Activated naive CD4-positive, alpha-beta T cell treated with Interleukin-2 at 50 U/mL for 16 hours (primary cell): ENCODE data around the gene SORL1.

Experiments used
- DNase-seq: peaks from one replicate; pipeline ENCODE4 v3.0.0-alpha.2; 2020

SORL1 gene

GRCh38 chr11:121452609-121453150 lies 566 bp downstream of the SORL1 start, which contains the start of gene SORL1-AS1:
TSS of gene SORL1-AS1 (minus strand) at chr11:121452967.
- DNase-seq, result peak; percentile 67

- DNase-seq, result no peak
Measured at GRCh38 chr11:121453589-121454299, 1.6 kb downstream of the SORL1 start.

GRCh38 chr11:121455115-121455514 lies 3.0 kb downstream of the SORL1 start:
- no peak for DNase-seq

GRCh38 chr11:121456151-121456550 lies 4.0 kb downstream of the SORL1 start:
- DNase-seq, result no peak

DNA sequence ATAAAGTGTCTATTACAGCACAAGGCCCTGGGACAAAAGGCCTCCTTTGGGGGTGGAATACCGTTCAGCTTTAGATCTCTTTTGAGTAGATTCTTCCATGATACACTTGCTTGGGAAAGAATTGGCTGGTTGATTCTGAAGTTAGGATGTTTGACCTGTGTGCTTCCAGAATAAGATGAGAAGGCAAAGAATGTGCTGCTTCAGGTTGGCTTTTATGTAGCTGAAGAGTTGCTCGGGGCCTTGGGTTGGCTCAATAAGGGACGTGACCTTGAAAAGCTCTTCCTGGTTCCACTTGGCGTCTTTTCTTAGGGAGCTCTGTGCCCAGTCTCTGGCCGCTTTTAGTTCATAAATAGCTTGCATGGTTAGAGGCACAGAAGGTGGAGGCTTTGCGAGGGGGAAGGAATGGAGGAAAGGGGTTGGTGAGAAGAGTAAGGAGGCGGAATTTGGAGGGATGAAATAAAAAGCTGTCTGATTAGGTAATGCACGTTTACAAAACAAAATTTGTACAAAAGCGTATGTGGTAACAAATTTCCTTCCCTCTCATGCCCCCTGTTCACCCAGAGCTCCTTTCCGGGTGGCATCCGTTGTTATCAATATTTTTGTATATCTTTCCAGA lies 4.8 kb downstream of the SORL1 start:
- DNase-seq, result no peak

GRCh38 chr11:121458551-121458950 lies 6.4 kb downstream of the SORL1 start:
- no peak for DNase-seq

GRCh38 chr11:121459413-121460017 lies 7.4 kb downstream of the SORL1 start:
- DNase-seq, result peak; percentile 29

DNA sequence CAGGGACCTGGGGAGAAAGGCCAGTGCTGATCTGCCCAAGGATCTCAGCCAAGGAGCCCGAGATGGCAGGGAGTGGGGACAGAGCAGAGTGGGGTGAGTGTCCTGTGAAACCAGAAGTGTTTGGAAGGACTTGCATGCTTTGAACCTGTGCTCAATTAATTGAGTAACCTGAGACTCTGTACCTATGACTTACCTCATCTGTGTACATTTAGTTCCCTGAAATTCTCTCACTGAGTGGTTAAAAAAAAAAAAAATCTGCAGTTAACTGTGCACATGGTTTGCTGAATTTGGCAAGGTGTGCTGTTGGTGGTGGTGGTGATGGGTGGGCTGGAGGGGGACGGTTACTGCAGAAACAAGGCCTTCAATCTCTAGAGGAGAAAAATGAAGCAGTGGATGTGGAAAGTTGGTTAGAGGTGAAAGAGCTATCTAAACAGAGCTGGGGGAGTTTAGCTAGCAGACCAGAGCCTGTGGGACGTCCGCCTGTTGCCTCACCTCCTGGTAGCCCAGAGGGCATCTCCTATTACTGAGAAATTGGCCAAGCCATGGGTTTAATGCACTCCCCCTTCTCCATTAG lies 8.9 kb downstream of the SORL1 start:
- no peak for DNase-seq

DNA sequence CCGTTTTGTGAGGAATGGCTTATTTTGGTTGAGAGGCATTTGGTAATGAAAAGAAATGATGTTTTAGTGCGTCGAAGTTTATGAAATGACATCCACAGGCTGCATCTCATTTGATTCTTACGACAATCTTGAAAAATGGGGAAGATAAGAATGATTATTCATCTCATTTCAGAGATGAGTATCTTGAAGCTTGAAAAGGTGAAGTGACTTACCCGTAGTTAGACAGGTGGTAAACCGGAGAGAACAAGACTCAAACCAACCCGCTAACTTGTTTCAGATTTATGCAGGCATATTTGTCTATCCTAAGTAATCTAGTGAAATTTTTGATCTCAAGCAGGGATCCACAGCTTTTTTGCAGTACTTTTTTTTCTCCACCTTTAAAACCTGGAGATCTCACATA lies 9.7 kb downstream of the SORL1 start:
- no peak for DNase-seq

DNA sequence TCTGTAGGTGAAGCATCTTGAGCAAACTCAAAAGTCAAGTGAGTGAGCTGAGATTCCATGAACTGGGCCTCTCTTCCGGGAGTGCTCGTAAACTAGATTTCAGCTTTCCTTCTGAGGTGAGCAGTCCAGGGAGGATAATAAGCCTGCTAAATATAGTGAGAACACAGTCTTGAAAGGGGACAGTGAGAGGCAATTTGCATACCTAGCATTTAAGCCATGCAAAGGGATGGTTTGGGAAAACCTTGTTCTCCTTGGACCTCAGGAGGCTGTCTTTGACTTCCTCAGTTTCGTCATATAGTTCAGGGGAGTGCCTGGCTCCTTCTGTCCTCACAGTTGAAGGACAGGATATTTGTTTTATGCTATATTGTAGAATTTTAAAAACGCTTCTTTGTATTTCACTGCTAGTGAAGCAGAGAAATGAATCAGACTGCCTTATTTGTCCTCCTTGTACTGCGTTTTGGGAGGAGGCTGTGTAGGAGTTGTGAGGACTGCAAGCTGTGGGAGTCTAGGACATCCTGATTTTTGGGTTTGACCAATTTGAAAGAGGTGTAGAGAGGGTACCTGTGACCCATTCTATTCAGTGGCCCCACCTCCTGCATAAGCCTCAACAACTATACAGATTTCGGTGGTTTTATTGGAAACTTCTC lies 11.7 kb downstream of the SORL1 start:
- DNase-seq, result no peak

GRCh38 chr11:121464352-121464946 lies 12.3 kb downstream of the SORL1 start:
- DNase-seq, result peak; percentile 86

DNA sequence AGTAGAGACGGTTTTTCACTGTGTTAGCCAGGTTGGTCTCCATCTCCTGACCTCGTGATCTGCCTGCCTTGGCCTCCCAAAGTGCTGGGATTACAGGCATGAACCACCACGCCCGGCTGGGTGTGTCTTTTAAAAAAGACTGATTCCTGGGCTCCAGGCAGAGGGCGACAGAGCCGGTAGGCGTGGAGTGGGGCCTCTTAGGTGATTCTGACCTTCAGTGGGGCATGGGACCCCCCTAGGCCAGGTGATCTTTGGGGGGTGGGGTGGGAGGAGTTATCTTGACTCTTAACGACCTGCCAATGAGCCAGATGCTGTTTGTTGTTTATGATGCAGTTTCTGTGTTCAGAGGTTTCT lies 13.6 kb downstream of the SORL1 start:
- no peak for DNase-seq

- peak; percentile 56 for DNase-seq
Measured at GRCh38 chr11:121466063-121466794, 14.1 kb downstream of the SORL1 start.

DNA sequence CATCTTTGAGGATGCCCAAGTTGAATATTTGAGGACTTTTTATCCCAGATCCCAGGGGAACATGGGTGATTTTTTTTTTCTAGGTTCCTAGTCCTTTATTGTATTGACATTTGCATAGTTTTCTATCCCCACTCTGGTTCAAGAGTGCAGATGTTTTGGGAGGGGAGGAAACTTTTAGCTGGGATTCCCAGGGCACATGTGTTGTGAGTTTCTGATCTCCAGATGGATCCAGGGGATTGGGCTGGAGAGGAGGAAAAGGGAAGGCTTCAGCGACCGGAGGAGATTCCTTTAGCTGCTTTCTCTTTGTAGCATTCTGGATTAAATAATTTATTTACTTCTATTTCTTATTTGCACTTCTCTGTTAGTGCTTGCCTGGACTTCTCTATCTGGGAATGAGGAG lies 15.4 kb downstream of the SORL1 start:
- no peak for DNase-seq

DNA sequence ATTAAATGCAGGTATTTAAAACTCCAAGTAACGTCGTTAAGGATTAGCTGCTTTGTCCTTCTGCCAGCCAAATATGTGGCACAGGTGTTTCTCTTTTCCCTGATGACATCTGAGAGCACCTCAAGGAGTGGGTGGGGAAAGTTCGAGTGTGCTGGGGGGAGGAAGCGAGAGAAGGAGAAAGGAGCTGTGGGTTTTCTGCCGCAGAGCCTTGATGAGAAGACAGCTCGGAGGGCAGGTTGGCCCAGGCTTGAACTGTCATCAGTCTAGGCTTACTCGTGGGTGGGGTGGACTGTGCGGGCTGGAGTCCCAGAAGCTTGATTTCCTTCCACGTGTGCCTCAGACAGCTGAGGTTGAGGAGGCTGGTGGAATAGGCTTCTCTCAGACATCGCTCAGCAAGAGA lies 15.9 kb downstream of the SORL1 start:
- DNase-seq, result peak; percentile 85

GRCh38 chr11:121469910-121470309 lies 17.8 kb downstream of the SORL1 start:
- no peak for DNase-seq

DNA sequence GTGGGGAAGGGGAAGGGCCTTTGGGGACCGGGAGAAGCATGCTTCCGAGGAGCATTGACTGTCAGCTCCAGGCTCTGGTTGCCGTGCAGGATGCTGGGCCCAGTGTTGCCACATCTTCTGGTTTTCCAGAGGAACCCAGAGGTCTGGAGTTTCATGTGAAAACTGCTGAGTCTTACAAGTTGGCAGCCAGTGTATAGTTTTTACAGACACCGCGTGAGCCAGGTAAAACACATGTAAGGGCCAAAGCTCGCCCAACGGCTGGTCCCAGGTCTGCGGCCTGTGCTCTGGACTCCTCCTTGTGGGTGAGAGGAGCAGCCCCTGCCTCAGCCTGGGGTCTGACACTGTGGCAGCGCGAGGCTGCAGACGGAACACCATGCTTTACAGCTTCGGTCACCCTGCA lies 19.1 kb downstream of the SORL1 start:
- no peak for DNase-seq

GRCh38 chr11:121472312-121472711 lies 20.2 kb downstream of the SORL1 start:
- DNase-seq, result no peak

- no peak for DNase-seq
Measured at GRCh38 chr11:121473064-121473777, 21.1 kb downstream of the SORL1 start.

DNA sequence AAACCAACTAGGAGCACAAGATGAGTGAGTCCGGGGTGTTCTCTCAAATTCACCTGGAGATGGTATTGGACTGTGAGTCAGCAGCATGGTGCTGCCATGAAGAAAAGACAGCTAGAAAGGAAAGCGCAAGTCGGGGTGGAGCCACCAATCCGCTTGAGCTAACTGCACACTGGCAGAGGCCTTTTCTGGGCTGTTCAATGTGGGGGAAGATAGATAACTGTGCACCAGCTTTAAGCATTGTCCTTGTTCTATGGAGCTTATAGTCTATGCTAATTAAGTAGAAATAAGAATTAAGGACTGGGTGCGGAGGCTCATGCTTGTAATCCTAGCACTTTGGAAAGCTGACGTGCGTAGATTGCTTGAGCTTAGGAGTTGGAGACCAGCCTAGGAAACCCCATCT lies 22.6 kb downstream of the SORL1 start:
- DNase-seq, result no peak

DNA sequence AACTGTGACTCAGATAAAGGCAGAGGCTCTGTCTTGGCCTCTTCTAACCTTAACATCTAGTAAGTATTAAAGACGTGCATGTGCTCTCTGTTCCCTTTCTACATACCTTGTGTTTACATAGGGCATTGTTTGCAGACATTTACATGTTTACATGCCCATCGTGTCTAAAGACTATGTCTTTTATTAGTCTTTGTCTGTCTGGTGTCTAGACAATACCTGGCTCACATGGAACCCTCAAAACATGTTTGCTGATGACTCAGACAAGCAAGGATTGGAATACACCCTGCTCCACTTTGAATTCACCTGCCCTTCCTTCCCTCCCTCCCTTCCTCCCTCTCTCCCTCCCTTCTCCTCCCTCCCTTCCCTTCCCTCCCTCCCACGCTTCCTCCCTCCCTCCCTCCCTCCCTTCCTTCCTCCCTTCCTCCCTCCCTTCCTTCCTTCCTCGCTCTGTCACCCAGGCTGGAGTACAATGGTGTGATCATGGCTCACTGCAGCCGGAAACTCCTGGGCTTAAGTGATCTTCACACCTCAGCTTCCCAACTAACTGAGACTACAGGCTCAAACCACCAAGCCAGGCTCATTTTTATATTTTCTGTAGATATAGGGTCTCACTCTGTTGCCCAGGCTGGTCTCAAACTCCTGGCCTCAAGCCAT lies 24.4 kb downstream of the SORL1 start:
- DNase-seq, result no peak
